Measurements from ENCODE around the gene C11orf98. TPM values are rescaled to one million over a fixed set of nuclear protein-coding genes. Genes with fewer than 3 reads are reported as not detected.

The C11orf98 gene
- total RNA-seq, 1 experiment from 2014 or later = 154 TPM

DNA sequence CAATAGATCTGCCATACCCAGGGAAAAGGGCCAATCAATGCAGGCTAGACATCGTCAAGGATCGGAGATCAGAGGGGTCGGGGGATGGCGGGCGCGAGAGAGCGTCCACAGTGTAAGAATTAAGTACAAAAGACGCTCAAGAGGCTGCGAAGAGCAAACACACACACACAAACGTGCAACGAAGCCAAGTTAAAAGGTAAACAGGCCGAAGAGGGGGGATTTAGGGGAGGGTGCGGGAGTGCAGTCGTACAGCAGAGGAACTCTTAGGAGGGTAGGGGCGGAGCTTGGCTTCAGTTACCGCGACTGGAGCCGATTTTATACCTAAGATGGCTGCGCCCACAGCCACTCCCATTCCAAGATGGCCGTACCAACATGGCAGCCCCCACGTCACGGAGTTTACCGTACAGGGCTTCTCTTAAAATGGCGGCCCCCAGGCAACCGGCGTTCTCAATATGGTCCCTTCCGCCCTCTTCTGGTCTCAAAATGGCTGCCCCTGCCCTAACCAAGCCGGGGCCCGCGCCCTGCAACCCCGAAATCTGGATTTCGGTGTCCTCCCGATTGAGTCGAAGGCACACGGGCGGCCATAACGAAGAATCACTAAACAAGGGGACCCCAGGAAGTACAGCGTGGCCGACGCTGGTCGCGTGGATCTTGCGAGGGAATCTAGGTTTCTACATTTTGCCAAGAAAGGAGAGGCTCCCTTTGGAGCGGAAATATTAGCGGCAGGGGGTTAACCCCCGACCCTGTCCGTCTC lies 44.4 kb upstream of the C11orf98 start:
- ChIA-PET POLR2A (interaction anchor here (0.6 to 6.0 kb wide), 15 partner anchors 18 to 321 kb away, joined by 3 to 35 read pairs (median 7); partner anchors contain the start of genes C11orf98, CSKMT, EEF1G and HNRNPUL2), CTCF (interaction anchor here (0.6 to 4.0 kb wide), 12 partner anchors 15 to 285 kb away, joined by 3 to 24 read pairs (median 3); partner anchors contain the start of genes C11orf98, CSKMT, HNRNPUL2 and STX5)
- ATAC-seq (peak; percentile 51), DNase-seq (ENCODE audit: low spot score) (peak; percentile 96)
- H3K9me3 Mint-ChIP-seq = no peaks in the 10 kb centered on the region
- peaks cover 46% of the 10 kb centered on the region for H3K4me1 Mint-ChIP-seq
- peaks cover 38% of the 10 kb centered on the region for H3K36me3 Mint-ChIP-seq
- H3K4me3 Mint-ChIP-seq = peak overlapping the region; percentile 92
- H3K27ac Mint-ChIP-seq = peak overlapping the region; percentile 100
- no peaks in the 10 kb centered on the region; the same call in 1 of the 2 replicates for H3K27me3 Mint-ChIP-seq (ENCODE audit: low read depth)
- peak; percentile 6; the same call in 1 of the 2 replicates for TF ChIP-seq CREB1 (CRISPR knock-in tag; IDR thresholded peaks at IDR 0.05)
- TF ChIP-seq EMX1 (CRISPR knock-in tag; IDR thresholded peaks at IDR 0.05) = 0 out of 2 replicates have a peak, but pooled peaks have one; percentile 80
- TF ChIP-seq, protein P1, sequence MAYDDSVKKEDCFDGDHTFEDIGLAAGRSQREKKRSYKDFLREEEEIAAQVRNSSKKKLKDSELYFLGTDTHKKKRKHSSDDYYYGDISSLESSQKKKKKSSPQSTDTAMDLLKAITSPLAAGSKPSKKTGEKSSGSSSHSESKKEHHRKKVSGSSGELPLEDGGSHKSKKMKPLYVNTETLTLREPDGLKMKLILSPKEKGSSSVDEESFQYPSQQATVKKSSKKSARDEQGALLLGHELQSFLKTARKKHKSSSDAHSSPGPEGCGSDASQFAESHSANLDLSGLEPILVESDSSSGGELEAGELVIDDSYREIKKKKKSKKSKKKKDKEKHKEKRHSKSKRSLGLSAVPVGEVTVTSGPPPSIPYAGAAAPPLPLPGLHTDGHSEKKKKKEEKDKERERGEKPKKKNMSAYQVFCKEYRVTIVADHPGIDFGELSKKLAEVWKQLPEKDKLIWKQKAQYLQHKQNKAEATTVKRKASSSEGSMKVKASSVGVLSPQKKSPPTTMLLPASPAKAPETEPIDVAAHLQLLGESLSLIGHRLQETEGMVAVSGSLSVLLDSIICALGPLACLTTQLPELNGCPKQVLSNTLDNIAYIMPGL (CRISPR knock-in tag; IDR thresholded peaks at IDR 0.05) = peak; percentile 85
- TF ChIP-seq, protein P2, sequence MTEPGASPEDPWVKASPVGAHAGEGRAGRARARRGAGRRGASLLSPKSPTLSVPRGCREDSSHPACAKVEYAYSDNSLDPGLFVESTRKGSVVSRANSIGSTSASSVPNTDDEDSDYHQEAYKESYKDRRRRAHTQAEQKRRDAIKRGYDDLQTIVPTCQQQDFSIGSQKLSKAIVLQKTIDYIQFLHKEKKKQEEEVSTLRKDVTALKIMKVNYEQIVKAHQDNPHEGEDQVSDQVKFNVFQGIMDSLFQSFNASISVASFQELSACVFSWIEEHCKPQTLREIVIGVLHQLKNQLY (CRISPR knock-in tag; IDR thresholded peaks at IDR 0.05) = no peak
- peak; percentile 49; the same call in 1 of the 2 replicates for TF ChIP-seq NR3C1 (CRISPR knock-in tag; conservative IDR thresholded peaks at IDR 0.05; ENCODE audit: low read depth)
- peak; percentile 13; the same call in 1 of the 2 replicates for TF ChIP-seq FOXK1 (CRISPR knock-in tag; IDR thresholded peaks at IDR 0.05)
- TF ChIP-seq ZNF671 (CRISPR knock-in tag; IDR thresholded peaks at IDR 0.05) = peak; percentile 57; the same call in 1 of the 2 replicates
- peak; percentile 20; the same call in 1 of the 2 replicates for TF ChIP-seq PRRX2 (CRISPR knock-in tag; IDR thresholded peaks at IDR 0.05)
- TF ChIP-seq, protein P3, sequence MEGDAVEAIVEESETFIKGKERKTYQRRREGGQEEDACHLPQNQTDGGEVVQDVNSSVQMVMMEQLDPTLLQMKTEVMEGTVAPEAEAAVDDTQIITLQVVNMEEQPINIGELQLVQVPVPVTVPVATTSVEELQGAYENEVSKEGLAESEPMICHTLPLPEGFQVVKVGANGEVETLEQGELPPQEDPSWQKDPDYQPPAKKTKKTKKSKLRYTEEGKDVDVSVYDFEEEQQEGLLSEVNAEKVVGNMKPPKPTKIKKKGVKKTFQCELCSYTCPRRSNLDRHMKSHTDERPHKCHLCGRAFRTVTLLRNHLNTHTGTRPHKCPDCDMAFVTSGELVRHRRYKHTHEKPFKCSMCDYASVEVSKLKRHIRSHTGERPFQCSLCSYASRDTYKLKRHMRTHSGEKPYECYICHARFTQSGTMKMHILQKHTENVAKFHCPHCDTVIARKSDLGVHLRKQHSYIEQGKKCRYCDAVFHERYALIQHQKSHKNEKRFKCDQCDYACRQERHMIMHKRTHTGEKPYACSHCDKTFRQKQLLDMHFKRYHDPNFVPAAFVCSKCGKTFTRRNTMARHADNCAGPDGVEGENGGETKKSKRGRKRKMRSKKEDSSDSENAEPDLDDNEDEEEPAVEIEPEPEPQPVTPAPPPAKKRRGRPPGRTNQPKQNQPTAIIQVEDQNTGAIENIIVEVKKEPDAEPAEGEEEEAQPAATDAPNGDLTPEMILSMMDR (IDR thresholded peaks at IDR 0.05) = no peak
- TF ChIP-seq, protein P4, sequence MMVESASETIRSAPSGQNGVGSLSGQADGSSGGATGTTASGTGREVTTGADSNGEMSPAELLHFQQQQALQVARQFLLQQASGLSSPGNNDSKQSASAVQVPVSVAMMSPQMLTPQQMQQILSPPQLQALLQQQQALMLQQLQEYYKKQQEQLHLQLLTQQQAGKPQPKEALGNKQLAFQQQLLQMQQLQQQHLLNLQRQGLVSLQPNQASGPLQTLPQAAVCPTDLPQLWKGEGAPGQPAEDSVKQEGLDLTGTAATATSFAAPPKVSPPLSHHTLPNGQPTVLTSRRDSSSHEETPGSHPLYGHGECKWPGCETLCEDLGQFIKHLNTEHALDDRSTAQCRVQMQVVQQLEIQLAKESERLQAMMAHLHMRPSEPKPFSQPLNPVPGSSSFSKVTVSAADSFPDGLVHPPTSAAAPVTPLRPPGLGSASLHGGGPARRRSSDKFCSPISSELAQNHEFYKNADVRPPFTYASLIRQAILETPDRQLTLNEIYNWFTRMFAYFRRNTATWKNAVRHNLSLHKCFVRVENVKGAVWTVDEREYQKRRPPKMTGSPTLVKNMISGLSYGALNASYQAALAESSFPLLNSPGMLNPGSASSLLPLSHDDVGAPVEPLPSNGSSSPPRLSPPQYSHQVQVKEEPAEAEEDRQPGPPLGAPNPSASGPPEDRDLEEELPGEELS (CRISPR knock-in tag; IDR thresholded peaks at IDR 0.05) = no peak
- TF ChIP-seq ZNF317 (CRISPR knock-in tag; IDR thresholded peaks at IDR 0.05; ENCODE audit: borderline replicate concordance, low read depth) = no peak
- TF ChIP-seq, protein P5, sequence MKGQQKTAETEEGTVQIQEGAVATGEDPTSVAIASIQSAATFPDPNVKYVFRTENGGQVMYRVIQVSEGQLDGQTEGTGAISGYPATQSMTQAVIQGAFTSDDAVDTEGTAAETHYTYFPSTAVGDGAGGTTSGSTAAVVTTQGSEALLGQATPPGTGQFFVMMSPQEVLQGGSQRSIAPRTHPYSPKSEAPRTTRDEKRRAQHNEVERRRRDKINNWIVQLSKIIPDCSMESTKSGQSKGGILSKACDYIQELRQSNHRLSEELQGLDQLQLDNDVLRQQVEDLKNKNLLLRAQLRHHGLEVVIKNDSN (CRISPR knock-in tag; IDR thresholded peaks at IDR 0.05) = no peak
- no peak for TF ChIP-seq TCF7 (CRISPR knock-in tag; IDR thresholded peaks at IDR 0.05; ENCODE audit: low read depth)
- TF ChIP-seq FOXJ3 (CRISPR knock-in tag; IDR thresholded peaks at IDR 0.05; ENCODE audit: borderline replicate concordance) = no peak
- TF ChIP-seq SMAD4 (CRISPR knock-in tag; IDR thresholded peaks at IDR 0.05) = no peak
- TF ChIP-seq SOX15 (CRISPR knock-in tag; IDR thresholded peaks at IDR 0.05) = no peak
- TF ChIP-seq, protein P6, sequence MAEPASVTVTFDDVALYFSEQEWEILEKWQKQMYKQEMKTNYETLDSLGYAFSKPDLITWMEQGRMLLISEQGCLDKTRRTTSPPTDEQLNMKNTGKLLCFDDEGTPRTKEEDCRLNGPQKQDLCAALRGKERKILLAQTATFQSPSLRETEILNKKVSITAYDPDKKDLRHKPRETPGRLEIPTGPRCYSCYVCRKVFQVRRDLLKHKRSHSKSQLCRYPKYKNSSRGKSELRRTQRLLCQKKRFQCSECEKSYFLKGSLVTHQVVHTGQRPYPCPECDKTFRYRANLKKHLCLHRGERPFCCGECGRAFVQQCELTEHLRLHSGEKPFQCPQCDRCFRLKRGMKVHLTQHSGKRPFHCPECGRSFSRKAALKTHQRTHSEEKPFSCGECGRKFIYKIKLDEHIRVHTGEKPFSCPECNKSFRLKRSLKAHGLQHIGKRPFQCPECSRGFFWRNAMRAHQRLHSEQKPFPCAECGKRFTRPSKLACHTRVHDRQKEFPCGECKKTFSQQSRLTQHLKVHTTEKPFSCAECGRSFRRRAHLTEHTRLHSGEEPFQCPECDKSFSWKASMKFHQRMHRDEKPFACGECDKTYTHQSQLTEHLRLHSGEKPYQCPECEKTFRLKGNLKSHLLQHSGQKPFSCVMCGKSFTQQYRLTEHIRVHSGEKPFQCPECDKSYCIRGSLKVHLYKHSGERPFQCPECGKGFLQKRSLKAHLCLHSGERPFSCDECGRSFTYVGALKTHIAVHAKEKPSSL (CRISPR knock-in tag; conservative IDR thresholded peaks at IDR 0.05) = no peak
- no peak for TF ChIP-seq ZNF423 (CRISPR knock-in tag; IDR thresholded peaks at IDR 0.05)
- no peak for TF ChIP-seq IRF2 (CRISPR knock-in tag; IDR thresholded peaks at IDR 0.05; ENCODE audit: borderline replicate concordance, low read depth)
- TF ChIP-seq, protein P7, sequence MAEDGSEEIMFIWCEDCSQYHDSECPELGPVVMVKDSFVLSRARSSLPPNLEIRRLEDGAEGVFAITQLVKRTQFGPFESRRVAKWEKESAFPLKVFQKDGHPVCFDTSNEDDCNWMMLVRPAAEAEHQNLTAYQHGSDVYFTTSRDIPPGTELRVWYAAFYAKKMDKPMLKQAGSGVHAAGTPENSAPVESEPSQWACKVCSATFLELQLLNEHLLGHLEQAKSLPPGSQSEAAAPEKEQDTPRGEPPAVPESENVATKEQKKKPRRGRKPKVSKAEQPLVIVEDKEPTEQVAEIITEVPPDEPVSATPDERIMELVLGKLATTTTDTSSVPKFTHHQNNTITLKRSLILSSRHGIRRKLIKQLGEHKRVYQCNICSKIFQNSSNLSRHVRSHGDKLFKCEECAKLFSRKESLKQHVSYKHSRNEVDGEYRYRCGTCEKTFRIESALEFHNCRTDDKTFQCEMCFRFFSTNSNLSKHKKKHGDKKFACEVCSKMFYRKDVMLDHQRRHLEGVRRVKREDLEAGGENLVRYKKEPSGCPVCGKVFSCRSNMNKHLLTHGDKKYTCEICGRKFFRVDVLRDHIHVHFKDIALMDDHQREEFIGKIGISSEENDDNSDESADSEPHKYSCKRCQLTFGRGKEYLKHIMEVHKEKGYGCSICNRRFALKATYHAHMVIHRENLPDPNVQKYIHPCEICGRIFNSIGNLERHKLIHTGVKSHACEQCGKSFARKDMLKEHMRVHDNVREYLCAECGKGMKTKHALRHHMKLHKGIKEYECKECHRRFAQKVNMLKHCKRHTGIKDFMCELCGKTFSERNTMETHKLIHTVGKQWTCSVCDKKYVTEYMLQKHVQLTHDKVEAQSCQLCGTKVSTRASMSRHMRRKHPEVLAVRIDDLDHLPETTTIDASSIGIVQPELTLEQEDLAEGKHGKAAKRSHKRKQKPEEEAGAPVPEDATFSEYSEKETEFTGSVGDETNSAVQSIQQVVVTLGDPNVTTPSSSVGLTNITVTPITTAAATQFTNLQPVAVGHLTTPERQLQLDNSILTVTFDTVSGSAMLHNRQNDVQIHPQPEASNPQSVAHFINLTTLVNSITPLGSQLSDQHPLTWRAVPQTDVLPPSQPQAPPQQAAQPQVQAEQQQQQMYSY (CRISPR knock-in tag; IDR thresholded peaks at IDR 0.05) = no peak; the same call in 1 of the 2 replicates
- no peak for TF ChIP-seq CBFB (CRISPR knock-in tag; IDR thresholded peaks at IDR 0.05; ENCODE audit: low read depth)
- TF ChIP-seq HMGA2 (CRISPR knock-in tag; IDR thresholded peaks at IDR 0.05) = no peak

Data from WTC11 (cell line).